T-helper 2 cell (primary cell): ENCODE results near the gene DAP3.
"Not testable (repeated sequence)": the region's sequence is repeated elsewhere in the genome, so short reads cannot be mapped to it uniquely, and the experiment has no call there.

Experiments used
- DNase-seq, 5 experiments: peaks; one replicate each; pipeline versions ENCODE4 v3.0.0 to v3.0.0-alpha.2; 2012 to 2022

The DAP3 gene

GRCh38 chr1:155719703-155720102 is 30.8 kb downstream of the DAP3 start:
- DNase-seq: no peak

- DNase-seq: no peak
These were observed 36.3 kb downstream of the DAP3 start for GRCh38 chr1:155725142-155725541.

- peak in 1 of 5 experiments; percentile 41 for DNase-seq
These were observed 40.4 kb downstream of the DAP3 start for GRCh38 chr1:155729031-155729898.

GRCh38 chr1:155740995-155741394 is 52.1 kb downstream of the DAP3 start:
- no peak for DNase-seq

- no peak for DNase-seq
These were observed 53.0 kb downstream of the DAP3 start for GRCh38 chr1:155741908-155742307.

- DNase-seq: no peak
These were observed 55.9 kb downstream of the DAP3 start for GRCh38 chr1:155744711-155745283.

- peak; percentile 67 to 98 (median 92) for DNase-seq
These were observed 56.7 kb downstream of the DAP3 start for GRCh38 chr1:155745284-155746228.

- not testable (repeated sequence) for DNase-seq
These were observed 58.7 kb downstream of the DAP3 start for GRCh38 chr1:155747586-155747985.

- not testable (repeated sequence) for DNase-seq
These were observed 59.2 kb downstream of the DAP3 start for GRCh38 chr1:155748141-155748540.

GRCh38 chr1:155759017-155759416 is 70.1 kb downstream of the DAP3 start:
- DNase-seq: not testable (repeated sequence)

- no peak for DNase-seq
These were observed 71.2 kb downstream of the DAP3 start for GRCh38 chr1:155759966-155760630.

- no peak for DNase-seq
These were observed 72.0 kb downstream of the DAP3 start for GRCh38 chr1:155760751-155761475.

- DNase-seq: no peak
These were observed 73.0 kb downstream of the DAP3 start for GRCh38 chr1:155761736-155762405.

- DNase-seq: not testable (repeated sequence)
These were observed 74.4 kb downstream of the DAP3 start for GRCh38 chr1:155763090-155763815.

- not testable (repeated sequence) for DNase-seq
These were observed 75.1 kb downstream of the DAP3 start for GRCh38 chr1:155763989-155764388.

- DNase-seq: not testable (repeated sequence)
These were observed 78.6 kb downstream of the DAP3 start for GRCh38 chr1:155767399-155767989.

- no peak for DNase-seq
These were observed 80.4 kb downstream of the DAP3 start for GRCh38 chr1:155769257-155769656.

GRCh38 chr1:155773221-155773620 is 84.3 kb downstream of the DAP3 start:
- no peak for DNase-seq

GRCh38 chr1:155776414-155776813 is 87.5 kb downstream of the DAP3 start:
- DNase-seq: peak in 1 of 5 experiments; percentile 10

GRCh38 chr1:155777582-155777981 is 88.7 kb downstream of the DAP3 start:
- no peak for DNase-seq
